Hepatocyte (in vitro differentiated cells): Measurements from ENCODE around the gene HYAL2. TPM values are rescaled to one million over a fixed set of nuclear protein-coding genes. Genes with fewer than 3 reads are reported as not detected.

Experiments used
- DNase-seq: peaks from one replicate; pipeline ENCODE4 v3.0.0-alpha.2; 2016; ENCODE audit warnings: low spot score
- H2AFZ ChIP-seq: fragments of 200-600 bp; sonication (generic); 2 replicates; pipeline ENCODE4 v1.6.0; 2016; ENCODE audit warnings: antibody characterized with exemption, mild to moderate bottlenecking
- H3K27ac ChIP-seq: fragments of 200-600 bp; sonication (generic); 2 replicates; pipeline ENCODE4 v1.5.1; 2016; ENCODE audit warnings: mild to moderate bottlenecking
- H3K27me3 ChIP-seq: fragments of 200-600 bp; sonication (generic); 2 replicates; pipeline ENCODE4 v1.6.1; 2016
- H3K36me3 ChIP-seq: fragments of 200-600 bp; sonication (generic); replicated peaks from 2 replicates; pipeline ENCODE4 v1.5.1; 2016; ENCODE audit warnings: low read depth; ENCODE audit not compliant: insufficient read depth
- H3K4me1 ChIP-seq: fragments of 200-600 bp; sonication (generic); 2 replicates; pipeline ENCODE4 v1.5.1; 2016; ENCODE audit warnings: mild to moderate bottlenecking, moderate library complexity; ENCODE audit not compliant: insufficient read depth
- H3K4me2 ChIP-seq: fragments of 200-600 bp; sonication (generic); 2 replicates; pipeline ENCODE4 v1.6.0; 2016
- H3K4me3 ChIP-seq: fragments of 200-600 bp; sonication (generic); 2 replicates; pipeline ENCODE4 v1.5.1; 2016; ENCODE audit warnings: mild to moderate bottlenecking
- H3K79me2 ChIP-seq: fragments of 200-600 bp; sonication (generic); 2 replicates; pipeline ENCODE4 v1.6.0; 2017; ENCODE audit warnings: mild to moderate bottlenecking
- H3K9me2 ChIP-seq: fragments of 200-600 bp; sonication (generic); replicated peaks from 2 replicates; pipeline ENCODE4 v1.6.0; 2017; ENCODE audit warnings: mild to moderate bottlenecking; ENCODE audit not compliant: insufficient read depth
- H3K9me3 ChIP-seq: fragments of 200-600 bp; sonication (generic); 2 replicates; pipeline ENCODE4 v1.5.1; 2016; ENCODE audit warnings: low read depth, mild to moderate bottlenecking
- H4K20me1 ChIP-seq: fragments of 200-600 bp; sonication (generic); 2 replicates; pipeline ENCODE4 v1.6.0; 2016; ENCODE audit warnings: mild to moderate bottlenecking; ENCODE audit not compliant: insufficient read depth, poor library complexity, severe bottlenecking
- EZH2 ChIP-seq: fragments of 200-600 bp; sonication (generic); IDR thresholded peaks from 2 replicates; pipeline ENCODE4 v1.6.1; 2016; ENCODE audit warnings: antibody characterized with exemption, mild to moderate bottlenecking, borderline replicate concordance
- EZH2phosphoT487 ChIP-seq: fragments of 200-600 bp; sonication (generic); IDR thresholded peaks from one replicate; pipeline ENCODE4 v1.6.1; 2018; ENCODE audit warnings: antibody characterized with exemption, mild to moderate bottlenecking, low read depth, moderate library complexity; ENCODE audit not compliant: unreplicated experiment, severe bottlenecking
- WGBS: methylation state at CpG from one replicate; pipeline ENCODE4 v1.1.6; 2016; ENCODE audit warnings: low lambda C conversion rate; ENCODE audit errors: missing lambda C conversion rate; 5-methylcytosine and 5-hydroxymethylcytosine counted together
- polyA plus RNA-seq: library from polyadenylated mRNA; unstranded; fragments of >200 nt; fragmentation: Nextera tagmentation; extraction: Ambion mirVana; gene quantifications from 2 replicates; pipeline ENCODE4 v1.2.1, GENCODE V29; 2016
- total RNA-seq: library from RNA; depleted of rRNA; stranded (reverse); fragments of >200 nt; gene quantifications from 2 replicates; pipeline ENCODE4 v1.2.3, GENCODE V29; 2014
- TF ChIP-seq, protein P1 (sequence below): fragments of 200-600 bp; sonication (generic); IDR thresholded peaks from 2 replicates; pipeline ENCODE4 v1.5.1; 2016; ENCODE audit warnings: antibody characterized with exemption, mild to moderate bottlenecking; ENCODE audit not compliant: poor library complexity

The HYAL2 gene
- total and polyA plus RNA-seq, 2 experiments from 2014 or later = 75.4 to 125 TPM

DNA sequence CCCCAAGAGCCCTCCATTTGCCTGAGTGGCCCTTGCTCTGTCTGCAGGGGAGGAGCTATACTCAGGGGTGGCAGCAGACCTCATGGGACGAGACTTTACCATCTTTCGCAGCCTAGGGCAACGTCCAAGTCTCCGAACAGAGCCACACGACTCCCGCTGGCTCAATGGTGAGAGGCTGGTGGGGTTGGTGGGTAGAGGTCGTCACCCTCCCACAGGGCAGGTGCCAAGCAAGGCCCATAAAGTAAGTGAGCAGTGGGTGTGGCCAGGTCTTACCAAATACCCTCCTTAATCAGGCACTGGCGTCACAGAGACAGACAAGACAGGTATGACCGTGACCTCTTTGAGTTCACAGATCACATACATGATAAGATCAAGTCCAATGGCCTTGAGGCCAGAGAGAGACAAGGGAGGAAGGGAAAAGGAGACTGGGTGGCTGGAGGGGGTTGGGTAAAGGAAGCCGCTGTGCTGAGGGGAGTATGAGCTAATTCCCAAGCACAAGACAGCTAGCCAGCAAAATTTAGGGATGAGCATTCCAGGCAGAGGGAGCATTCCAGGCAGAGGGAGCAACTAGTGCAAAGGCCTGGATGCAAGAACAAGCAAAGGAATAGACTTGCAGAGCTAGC is 51.1 kb downstream of the HYAL2 start:
- Histone ChIP-seq H3K27me3 (peaks cover 10% of the 10 kb centered on the region), H3K27ac (peak overlapping the region; percentile 91), H3K36me3 (no peaks in the 10 kb centered on the region), H3K9me3 (no peaks in the 10 kb centered on the region), H3K4me3 (no peak overlapping the region), H3K4me1 (peaks cover 62% of the 10 kb centered on the region), H3K4me2 (peak overlapping the region; percentile 89), H4K20me1 (no peaks in the 10 kb centered on the region), H3K9me2 (no peaks in the 10 kb centered on the region), H2AFZ (no peak overlapping the region), H3K79me2 (peaks cover 21% of the 10 kb centered on the region)
- WGBS = 62% methylated on average over 10 of the region's 10 CpGs
- DNase-seq = peak; percentile 48
- TF ChIP-seq, protein P1, sequence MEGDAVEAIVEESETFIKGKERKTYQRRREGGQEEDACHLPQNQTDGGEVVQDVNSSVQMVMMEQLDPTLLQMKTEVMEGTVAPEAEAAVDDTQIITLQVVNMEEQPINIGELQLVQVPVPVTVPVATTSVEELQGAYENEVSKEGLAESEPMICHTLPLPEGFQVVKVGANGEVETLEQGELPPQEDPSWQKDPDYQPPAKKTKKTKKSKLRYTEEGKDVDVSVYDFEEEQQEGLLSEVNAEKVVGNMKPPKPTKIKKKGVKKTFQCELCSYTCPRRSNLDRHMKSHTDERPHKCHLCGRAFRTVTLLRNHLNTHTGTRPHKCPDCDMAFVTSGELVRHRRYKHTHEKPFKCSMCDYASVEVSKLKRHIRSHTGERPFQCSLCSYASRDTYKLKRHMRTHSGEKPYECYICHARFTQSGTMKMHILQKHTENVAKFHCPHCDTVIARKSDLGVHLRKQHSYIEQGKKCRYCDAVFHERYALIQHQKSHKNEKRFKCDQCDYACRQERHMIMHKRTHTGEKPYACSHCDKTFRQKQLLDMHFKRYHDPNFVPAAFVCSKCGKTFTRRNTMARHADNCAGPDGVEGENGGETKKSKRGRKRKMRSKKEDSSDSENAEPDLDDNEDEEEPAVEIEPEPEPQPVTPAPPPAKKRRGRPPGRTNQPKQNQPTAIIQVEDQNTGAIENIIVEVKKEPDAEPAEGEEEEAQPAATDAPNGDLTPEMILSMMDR = no peak
- TF ChIP-seq EZH2 (no peak), EZH2phosphoT487 (no peak)

DNA sequence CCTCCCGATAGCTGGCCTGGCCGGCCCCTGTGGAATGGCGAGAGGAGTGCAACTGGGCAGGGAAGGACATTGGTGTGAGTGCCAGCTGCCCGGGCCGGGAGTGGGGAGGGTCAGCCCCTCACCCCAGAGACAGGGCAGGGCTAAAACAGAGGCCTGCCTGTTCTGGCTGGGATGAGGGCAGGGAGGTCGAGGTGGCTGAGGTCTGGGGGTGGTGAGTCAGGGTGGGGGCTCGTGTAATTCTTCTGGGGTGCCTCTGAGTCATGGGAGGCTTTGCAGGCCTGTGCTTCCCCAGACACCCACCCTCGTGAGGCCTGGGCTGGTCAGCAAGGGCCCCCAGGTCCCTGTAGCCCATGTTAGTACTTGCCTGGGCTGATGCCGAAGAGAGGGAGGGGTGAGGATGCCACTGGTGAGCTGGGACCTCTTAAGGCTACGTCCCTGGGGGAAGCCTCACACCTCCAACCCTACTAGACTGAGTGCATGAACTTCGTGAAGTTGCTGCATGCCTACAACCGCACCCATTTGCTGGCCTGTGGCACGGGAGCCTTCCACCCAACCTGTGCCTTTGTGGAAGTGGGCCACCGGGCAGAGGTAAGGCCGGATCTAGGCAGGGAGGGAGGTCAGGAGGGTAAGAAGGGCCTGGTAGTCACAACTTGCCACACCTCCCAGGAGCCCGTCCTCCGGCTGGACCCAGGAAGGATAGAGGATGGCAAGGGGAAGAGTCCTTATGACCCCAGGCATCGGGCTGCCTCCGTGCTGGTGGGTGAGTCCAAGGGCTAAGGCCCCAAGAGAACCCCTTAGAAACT is 51.9 kb downstream of the HYAL2 start:
- no peaks in the 10 kb centered on the region for H3K9me3 ChIP-seq
- no peaks in the 10 kb centered on the region for H4K20me1 ChIP-seq
- H3K4me2 ChIP-seq = peak overlapping the region; percentile 89
- peaks cover 21% of the 10 kb centered on the region for H3K79me2 ChIP-seq
- H3K4me1 ChIP-seq = peaks cover 70% of the 10 kb centered on the region
- no peaks in the 10 kb centered on the region for H3K9me2 ChIP-seq
- H3K36me3 ChIP-seq = no peaks in the 10 kb centered on the region
- H3K27ac ChIP-seq = peak overlapping the region; percentile 91
- DNase-seq = no peak
- H2AFZ ChIP-seq = no peak overlapping the region
- no peak overlapping the region for H3K4me3 ChIP-seq
- no peak for TF ChIP-seq EZH2phosphoT487
- TF ChIP-seq, protein P1 = no peak
- no peak for TF ChIP-seq EZH2
- WGBS = 95% methylated on average over 16 of the region's 19 CpGs
- H3K27me3 ChIP-seq = peaks cover 10% of the 10 kb centered on the region

DNA sequence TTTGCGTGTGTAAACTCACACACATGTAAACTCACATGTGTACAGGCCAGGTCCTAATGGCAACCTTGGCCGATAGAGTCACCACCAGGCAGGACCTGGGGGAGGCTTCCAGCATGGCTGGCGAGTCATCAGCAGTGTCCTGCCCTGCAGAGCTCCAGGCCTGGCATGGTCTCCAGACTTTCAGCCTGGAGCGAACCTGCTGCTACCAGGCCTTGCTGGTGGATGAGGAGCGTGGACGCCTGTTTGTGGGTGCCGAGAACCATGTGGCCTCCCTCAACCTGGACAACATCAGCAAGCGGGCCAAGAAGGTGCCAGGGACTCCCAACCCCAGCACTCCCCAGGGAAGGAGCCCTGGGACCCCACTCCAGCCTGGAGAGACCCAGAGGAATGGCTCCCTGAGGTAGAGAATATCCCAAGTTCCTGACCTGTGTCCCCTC is 52.5 kb downstream of the HYAL2 start:
- WGBS = 91% methylated on average over 8 of the region's 8 CpGs
- peak overlapping the region; percentile 91 for H3K27ac ChIP-seq
- H3K9me2 ChIP-seq = no peaks in the 10 kb centered on the region
- no peaks in the 10 kb centered on the region for H3K9me3 ChIP-seq
- no peak for TF ChIP-seq EZH2phosphoT487
- H3K27me3 ChIP-seq = peaks cover 7% of the 10 kb centered on the region
- no peak overlapping the region for H3K4me3 ChIP-seq
- peak; percentile 51 for DNase-seq
- no peaks in the 10 kb centered on the region for H3K36me3 ChIP-seq
- H4K20me1 ChIP-seq = no peaks in the 10 kb centered on the region
- peaks cover 21% of the 10 kb centered on the region for H3K79me2 ChIP-seq
- peak overlapping the region; percentile 89 for H3K4me2 ChIP-seq
- H3K4me1 ChIP-seq = peaks cover 76% of the 10 kb centered on the region
- H2AFZ ChIP-seq = no peak overlapping the region

DNA sequence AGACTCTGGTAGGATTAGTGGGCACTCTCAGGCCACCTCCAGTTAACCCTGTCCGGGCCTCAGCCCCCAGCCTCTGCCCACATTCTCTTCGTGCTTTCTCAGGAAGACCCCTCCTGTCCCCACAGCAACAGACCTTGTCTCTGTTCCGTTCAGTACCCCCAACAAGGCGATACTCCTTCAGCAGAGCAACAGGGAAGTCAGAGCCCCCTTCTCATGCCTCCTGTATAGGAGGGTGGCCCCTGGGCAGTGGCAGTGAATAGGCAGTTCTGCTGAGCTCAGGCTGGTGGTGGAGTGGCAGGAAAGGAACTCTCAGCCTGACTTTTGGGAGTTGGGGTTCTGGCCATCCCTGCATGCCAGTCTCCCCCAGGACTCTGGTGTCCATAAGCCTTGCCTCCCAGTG is 53.1 kb downstream of the HYAL2 start:
- Histone ChIP-seq H4K20me1 (no peaks in the 10 kb centered on the region), H3K9me3 (no peaks in the 10 kb centered on the region), H3K27me3 (peaks cover 2% of the 10 kb centered on the region), H2AFZ (no peak overlapping the region), H3K27ac (peak overlapping the region; percentile 91), H3K4me1 (peaks cover 78% of the 10 kb centered on the region), H3K4me2 (peak overlapping the region; percentile 89), H3K9me2 (no peaks in the 10 kb centered on the region), H3K4me3 (no peak overlapping the region), H3K36me3 (no peaks in the 10 kb centered on the region), H3K79me2 (peaks cover 21% of the 10 kb centered on the region)
- TF ChIP-seq EZH2phosphoT487 (no peak), EZH2 (no peak)
- TF ChIP-seq, protein P1 = no peak
- DNase-seq = no peak
- 52% methylated on average over 4 of the region's 4 CpGs for WGBS
